ENCODE measurements around the gene TTC17. TPM values are rescaled to one million over a fixed set of nuclear protein-coding genes. Genes with fewer than 3 reads are reported as not detected.
"Not testable (repeated sequence)": the region's sequence is repeated elsewhere in the genome, so short reads cannot be mapped to it uniquely, and the experiment has no call there.

The TTC17 gene
- total RNA-seq, 2 donors from 2014 or later = 105 to 126 TPM

GRCh38 chr11:43418197-43418596 is 59.5 kb downstream of the TTC17 start:
- no peak for TF ChIP-seq CTCF (IDR thresholded peaks at IDR 0.05)
- Histone ChIP-seq H3K27me3 (replicated peaks; ENCODE audit: insufficient read depth) (no peaks in the 10 kb centered on the region), H3K9me3 (no peaks in the 10 kb centered on the region), H3K27ac (no peak overlapping the region), H3K4me1 (ENCODE audit: control insufficient read depth in 1 of 2, low read depth in 2 of 2) (no peaks in the 10 kb centered on the region), H3K36me3 (peaks cover 14% of the 10 kb centered on the region), H3K4me3 (no peak overlapping the region)
- DNase-seq (ENCODE audit: low spot score) (no peak), ATAC-seq (ENCODE audit: insufficient number of reproducible peaks, low FRiP score, low read depth) (no peak)

GRCh38 chr11:43419460-43419859 is 60.7 kb downstream of the TTC17 start:
- ATAC-seq (ENCODE audit: insufficient number of reproducible peaks, low FRiP score, low read depth) = no peak
- no peaks in the 10 kb centered on the region for H3K9me3 ChIP-seq
- no peaks in the 10 kb centered on the region for H3K27me3 ChIP-seq (replicated peaks; ENCODE audit: insufficient read depth)
- H3K27ac ChIP-seq = no peak overlapping the region
- DNase-seq (ENCODE audit: low spot score) = no peak
- no peak overlapping the region for H3K4me3 ChIP-seq
- TF ChIP-seq CTCF (IDR thresholded peaks at IDR 0.05) = peak; percentile 43
- peaks cover 8% of the 10 kb centered on the region for H3K36me3 ChIP-seq
- H3K4me1 ChIP-seq (ENCODE audit: control insufficient read depth in 1 of 2, low read depth in 2 of 2) = no peaks in the 10 kb centered on the region

GRCh38 chr11:43427971-43428370 is 69.3 kb downstream of the TTC17 start:
- Histone ChIP-seq H3K27ac (no peak overlapping the region), H3K27me3 (replicated peaks; ENCODE audit: insufficient read depth) (no peaks in the 10 kb centered on the region), H3K36me3 (no peaks in the 10 kb centered on the region), H3K9me3 (no peaks in the 10 kb centered on the region), H3K4me1 (ENCODE audit: control insufficient read depth in 1 of 2, low read depth in 2 of 2) (no peaks in the 10 kb centered on the region), H3K4me3 (no peak overlapping the region)
- TF ChIP-seq CTCF (IDR thresholded peaks at IDR 0.05) = no peak
- ATAC-seq (ENCODE audit: insufficient number of reproducible peaks, low FRiP score, low read depth) (no peak), DNase-seq (ENCODE audit: low spot score) (no peak)

GRCh38 chr11:43430916-43431315 is 72.2 kb downstream of the TTC17 start:
- H3K36me3 ChIP-seq; DNase-seq (ENCODE audit: low spot score); H3K4me1 ChIP-seq (ENCODE audit: control insufficient read depth in 1 of 2, low read depth in 2 of 2); H3K9me3 ChIP-seq; H3K27me3 ChIP-seq (replicated peaks; ENCODE audit: insufficient read depth); H3K4me3 ChIP-seq; H3K27ac ChIP-seq; ATAC-seq (ENCODE audit: insufficient number of reproducible peaks, low FRiP score, low read depth): not testable (repeated sequence)

- ATAC-seq (ENCODE audit: insufficient number of reproducible peaks, low FRiP score, low read depth) (no peak), DNase-seq (ENCODE audit: low spot score) (no peak)
- H3K36me3 ChIP-seq = peaks cover 2% of the 10 kb centered on the region
- no peaks in the 10 kb centered on the region for H3K9me3 ChIP-seq
- no peaks in the 10 kb centered on the region for H3K27me3 ChIP-seq (replicated peaks; ENCODE audit: insufficient read depth)
- no peak for TF ChIP-seq CTCF (IDR thresholded peaks at IDR 0.05)
- no peak overlapping the region for H3K4me3 ChIP-seq
- H3K4me1 ChIP-seq (ENCODE audit: control insufficient read depth in 1 of 2, low read depth in 2 of 2) = no peaks in the 10 kb centered on the region
- no peak overlapping the region for H3K27ac ChIP-seq
Measured at GRCh38 chr11:43434893-43435292, 76.2 kb downstream of the TTC17 start.

GRCh38 chr11:43440486-43440885 is 81.8 kb downstream of the TTC17 start:
- H3K36me3 ChIP-seq = peaks cover 19% of the 10 kb centered on the region
- no peaks in the 10 kb centered on the region for H3K27me3 ChIP-seq (replicated peaks; ENCODE audit: insufficient read depth)
- H3K27ac ChIP-seq = no peak overlapping the region
- no peaks in the 10 kb centered on the region for H3K4me1 ChIP-seq (ENCODE audit: control insufficient read depth in 1 of 2, low read depth in 2 of 2)
- ATAC-seq (ENCODE audit: insufficient number of reproducible peaks, low FRiP score, low read depth) = no peak
- no peaks in the 10 kb centered on the region for H3K9me3 ChIP-seq
- no peak for DNase-seq (ENCODE audit: low spot score)
- TF ChIP-seq CTCF (IDR thresholded peaks at IDR 0.05) = no peak
- no peak overlapping the region for H3K4me3 ChIP-seq
